GM12892 (cell line): ENCODE results near the gene UPK3BL2. TPM values are rescaled to one million over a fixed set of nuclear protein-coding genes. Genes with fewer than 3 reads are reported as not detected.
A peak's percentile ranks its signal among the peaks of the same experiment; 100 is the strongest.
"Not testable (repeated sequence)": the region's sequence is repeated elsewhere in the genome, so short reads cannot be mapped to it uniquely, and the experiment has no call there.

Experiments used
- DNase-seq: peaks from one replicate; pipeline ENCODE4 v3.0.0; 2011; ENCODE audit not compliant: insufficient read length
- FAIRE-seq: peaks from 2 replicates; lab custom pipeline; 2011; peaks lifted over from hg19 to GRCh38; lab: Jason Lieb, UNC
- POLR2A ChIP-seq: IDR thresholded peaks from 2 replicates; pipeline ENCODE4 v1.6.1; 2011; ENCODE audit warnings: low read depth, low read length, control low read depth
- POLR2AphosphoS5 ChIP-seq: IDR thresholded peaks from 2 replicates; pipeline ENCODE4 v1.6.1; 2011; ENCODE audit warnings: low read depth, low read length, control low read depth
- TAF1 ChIP-seq: IDR thresholded peaks from 2 replicates; pipeline ENCODE4 v1.6.1; 2011; ENCODE audit warnings: low read depth, mild to moderate bottlenecking, control low read depth, low read length, borderline replicate concordance
- polyA plus RNA-seq: library from polyadenylated mRNA; unstranded; fragments of >200 nt; gene quantifications from one replicate; pipeline ENCODE4 v1.2.1, GENCODE V29; 2012; ENCODE audit warnings: missing spikeins, inconsistent platforms; ENCODE audit not compliant: missing spikeins

UPK3BL2 gene
- 11.2 TPM for polyA plus RNA-seq

GRCh38 chr7:102543596-102543995, at the start of gene UPK3BL2:
TSS of gene UPK3BL2 (minus strand) at chr7:102543696. CDS start at chr7:102543636, 60 bp downstream.
- FAIRE-seq, DNase-seq: not testable (repeated sequence)

- FAIRE-seq, DNase-seq: not testable (repeated sequence)
Observed at GRCh38 chr7:102592477-102593019, 49.1 kb upstream of the UPK3BL2 start.

- DNase-seq, FAIRE-seq: not testable (repeated sequence)
Observed at GRCh38 chr7:102589857-102590256, 46.4 kb upstream of the UPK3BL2 start.

- not testable (repeated sequence) for DNase-seq, FAIRE-seq
Observed at GRCh38 chr7:102583495-102583894, 40.0 kb upstream of the UPK3BL2 start.

- DNase-seq, FAIRE-seq: not testable (repeated sequence)
Observed at GRCh38 chr7:102581722-102582121, 38.2 kb upstream of the UPK3BL2 start.

GRCh38 chr7:102578486-102578885, 35.0 kb upstream of the UPK3BL2 start:
- FAIRE-seq, DNase-seq: not testable (repeated sequence)

GRCh38 chr7:102577315-102578240, 34.1 kb upstream of the UPK3BL2 start:
- not testable (repeated sequence) for DNase-seq, FAIRE-seq

GRCh38 chr7:102576363-102576762, 32.9 kb upstream of the UPK3BL2 start:
- FAIRE-seq, DNase-seq: not testable (repeated sequence)

GRCh38 chr7:102574607-102575006, 31.1 kb upstream of the UPK3BL2 start:
- not testable (repeated sequence) for DNase-seq, FAIRE-seq

- peak; percentile 64; the same call in 1 of the 2 replicates for TF ChIP-seq POLR2AphosphoS5
- TF ChIP-seq TAF1 = peak; percentile 78
- peak; percentile 64; the same call in 1 of the 2 replicates for TF ChIP-seq POLR2A
- not testable (repeated sequence) for FAIRE-seq, DNase-seq
Observed at GRCh38 chr7:102572261-102573239, 29.1 kb upstream of the UPK3BL2 start, which contains the start of gene POLR2J3. TSS of gene POLR2J3 (minus strand) at chr7:102572583. CDS start at chr7:102572521, 62 bp downstream.

- DNase-seq, FAIRE-seq: not testable (repeated sequence)
Observed at GRCh38 chr7:102568620-102569019, 25.1 kb upstream of the UPK3BL2 start.

- DNase-seq, FAIRE-seq: not testable (repeated sequence)
Observed at GRCh38 chr7:102550808-102551422, 7.4 kb upstream of the UPK3BL2 start, which contains the start of gene SPDYE2. TSS of gene SPDYE2 (plus strand) at chr7:102551226. CDS start at chr7:102553256, 2,030 bp downstream.

GRCh38 chr7:102546353-102546752, 2.9 kb upstream of the UPK3BL2 start:
- not testable (repeated sequence) for FAIRE-seq, DNase-seq

- DNase-seq, FAIRE-seq: not testable (repeated sequence)
Observed at GRCh38 chr7:102545288-102545687, 1.8 kb upstream of the UPK3BL2 start.

- not testable (repeated sequence) for FAIRE-seq, DNase-seq
Observed at GRCh38 chr7:102544372-102544771, 876 bp upstream of the UPK3BL2 start.

GRCh38 chr7:102542771-102543170, 725 bp downstream of the UPK3BL2 start:
- not testable (repeated sequence) for FAIRE-seq, DNase-seq

GRCh38 chr7:102542083-102542482, 1.4 kb downstream of the UPK3BL2 start:
- DNase-seq, FAIRE-seq: not testable (repeated sequence)

- FAIRE-seq = not testable (repeated sequence)
Observed at GRCh38 chr7:102540604-102541003, 2.9 kb downstream of the UPK3BL2 start.

More at GRCh38 chr7:102540604-102541003, 2.9 kb downstream of the UPK3BL2 start:
- not testable (repeated sequence) for DNase-seq
